Stimulated activated CD4-positive, alpha-beta T cell treated with anti-CD3 and anti-CD28 coated beads, TNF-alpha, amount 100 ng/mL, for 48 hours (primary cell): ENCODE data around the gene MT1B.

Experiments
- DNase-seq, 3 donors: peaks; one replicate each; pipeline ENCODE4 v3.0.0-alpha.2; 2020; ENCODE audit warnings: low read depth in 3 of 3

MT1B gene

GRCh38 chr16:56684926-56685590 is 33.4 kb downstream of the MT1B start:
- DNase-seq = no peak

DNA sequence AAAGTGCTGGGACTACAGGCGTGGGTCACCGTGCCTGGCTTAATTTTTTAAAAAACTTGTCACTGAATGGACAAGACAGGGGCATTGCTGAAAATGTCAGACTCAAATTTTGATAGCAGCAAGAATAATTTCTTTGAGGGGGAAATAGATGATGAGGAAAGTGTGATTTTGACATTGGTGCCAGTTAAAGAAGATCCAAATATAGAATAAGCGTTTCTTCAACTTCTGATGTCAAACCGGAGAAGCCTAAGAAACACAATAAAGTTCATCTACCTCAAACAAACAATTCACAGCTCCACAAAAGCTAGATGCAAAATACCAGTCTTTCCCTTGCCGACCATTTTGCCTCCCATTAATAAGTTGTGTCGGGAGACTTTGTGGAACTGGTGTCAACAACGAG is 35.1 kb downstream of the MT1B start:
- no peak for DNase-seq

DNA sequence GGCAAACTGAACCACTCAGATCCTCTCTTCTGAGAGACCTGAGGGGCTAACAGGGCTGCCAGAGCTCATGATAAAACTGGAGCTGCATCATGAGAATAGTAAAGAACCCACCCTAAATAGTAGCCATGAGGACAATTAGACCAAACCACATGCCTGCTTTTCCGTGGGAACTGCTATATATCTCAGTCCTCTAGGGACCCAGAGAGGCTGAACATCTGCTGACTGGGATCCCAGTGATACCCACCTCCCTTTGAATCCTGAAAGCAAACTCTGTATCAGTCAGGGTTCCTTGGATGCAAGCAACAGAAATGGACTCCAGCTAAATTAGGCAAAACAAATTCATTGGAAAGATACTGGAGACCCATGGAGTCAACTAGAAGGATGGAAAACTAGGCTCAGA is 37.1 kb downstream of the MT1B start:
- no peak for DNase-seq

- DNase-seq = no peak
These were observed 37.5 kb downstream of the MT1B start for GRCh38 chr16:56689171-56689570.

- no peak for DNase-seq
These were observed 38.9 kb downstream of the MT1B start for GRCh38 chr16:56690420-56691122.

- DNase-seq = no peak
These were observed 40.2 kb downstream of the MT1B start for GRCh38 chr16:56691885-56692284.

GRCh38 chr16:56695246-56695645 is 43.6 kb downstream of the MT1B start:
- no peak for DNase-seq

DNA sequence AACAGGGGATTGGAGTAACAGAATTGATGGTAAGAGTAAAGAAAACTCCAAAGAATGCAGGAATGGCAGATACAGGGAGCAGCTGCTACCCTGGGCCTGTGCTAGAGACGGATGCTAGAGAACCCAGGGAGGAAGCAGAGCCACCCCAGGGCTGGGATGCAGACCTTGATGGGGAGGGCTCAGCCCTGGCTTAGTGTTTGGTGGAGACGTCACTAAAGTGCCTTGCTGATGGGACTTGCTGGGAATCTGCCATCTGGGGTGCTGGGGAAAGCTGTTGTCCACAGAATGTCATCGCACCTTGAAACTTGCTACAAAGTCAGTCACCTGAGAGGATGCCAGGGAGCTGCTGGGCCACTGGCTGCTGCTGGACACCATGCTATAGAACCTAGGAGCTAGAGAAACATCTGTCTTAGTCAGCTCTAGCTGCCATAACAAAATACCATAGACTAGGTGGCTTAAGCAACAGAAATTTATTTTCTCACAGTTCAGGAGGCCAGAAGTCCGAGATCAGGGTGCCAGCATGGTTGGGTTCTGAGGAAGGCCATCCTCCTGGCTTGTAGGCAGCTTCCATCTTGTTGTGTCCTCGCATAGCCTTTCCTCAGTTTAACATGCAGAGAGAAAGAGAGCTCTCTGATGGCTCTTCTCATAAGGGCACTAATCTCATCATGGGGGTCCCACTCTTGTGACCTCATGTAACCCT is 45.9 kb downstream of the MT1B start:
- no peak for DNase-seq

DNA sequence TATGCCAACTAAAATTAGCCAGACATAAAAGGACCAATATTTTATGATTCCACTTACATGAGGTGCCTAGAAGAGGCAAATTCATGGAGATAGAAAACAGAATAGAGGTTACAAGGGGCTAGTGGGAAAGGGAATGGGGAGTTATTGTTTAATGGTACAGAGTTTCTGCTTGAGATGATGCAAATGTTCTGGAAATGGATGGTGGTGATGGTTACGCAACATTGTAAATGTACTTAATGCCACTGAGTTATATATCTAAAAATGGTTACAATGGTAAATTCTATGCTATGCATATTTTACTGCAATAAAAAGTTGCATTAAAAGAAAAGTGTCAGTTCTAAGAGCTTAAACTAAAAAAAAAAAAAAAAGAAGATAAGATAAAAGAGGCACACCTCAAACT is 48.5 kb downstream of the MT1B start:
- DNase-seq = no peak

DNA sequence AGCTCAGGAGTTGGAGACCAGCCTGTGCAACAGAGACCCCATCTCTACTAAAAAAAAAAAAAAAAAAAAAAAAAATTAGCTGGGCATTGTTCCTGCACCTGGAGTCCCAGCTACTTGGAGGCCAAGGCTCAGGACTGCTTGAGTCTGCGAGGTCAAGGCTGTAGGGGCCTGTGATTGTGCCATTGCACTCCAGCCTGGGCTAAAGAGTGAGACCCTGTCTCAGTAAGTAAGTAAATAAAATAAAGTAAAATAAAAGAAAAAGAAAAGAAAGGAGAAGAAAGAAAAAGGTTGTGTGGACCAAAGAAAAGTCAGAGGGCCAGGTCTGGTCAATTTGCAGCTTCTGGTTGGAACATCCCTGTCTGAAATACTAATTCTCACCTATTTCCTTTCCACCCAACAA is 48.9 kb downstream of the MT1B start:
- no peak for DNase-seq

DNA sequence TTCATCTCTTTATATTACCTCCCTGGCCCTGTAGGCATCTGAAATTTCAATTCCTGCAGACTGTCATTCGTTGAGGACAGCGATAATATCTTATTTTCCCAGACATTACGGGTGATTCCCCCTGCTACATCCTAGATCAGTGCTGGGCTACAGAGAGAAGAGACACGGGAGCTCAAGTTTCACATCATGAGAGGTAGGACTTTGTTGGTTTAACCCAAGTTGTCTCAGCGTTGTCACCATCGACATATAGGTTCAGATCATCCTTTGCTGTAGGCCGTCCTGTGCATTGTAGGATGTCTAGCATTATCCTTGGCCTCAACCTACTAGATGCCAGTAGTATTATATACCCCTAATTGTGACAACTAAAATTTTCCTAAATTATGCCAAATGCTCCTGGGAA is 49.8 kb downstream of the MT1B start:
- DNase-seq = no peak
